Esophagus mucosa (tissue), 1 donor: ENCODE data around the gene ARMC2. TPM values are rescaled to one million over a fixed set of nuclear protein-coding genes. Genes with fewer than 3 reads are reported as not detected.
A peak's percentile ranks its signal among the peaks of the same experiment; 100 is the strongest.
"Not testable (repeated sequence)": the region's sequence is repeated elsewhere in the genome, so short reads cannot be mapped to it uniquely, and the experiment has no call there.

Experiments used
- ATAC-seq: fragments of 200-7000 bp; cut with Tn5 transposase; one replicate; pipeline ENCODE4 v1.9.1; 2020
- total RNA-seq: library from RNA; stranded (reverse); gene quantifications from one replicate; pipeline ENCODE4 v1.2.4, GENCODE V29; 2023
- donor health status: DM: yes; HTN: yes; CAD: no.

ARMC2 gene
- total RNA-seq, 1 donor from 2014 or later: 2.0 TPM

- no peak for ATAC-seq
Observed at GRCh38 chr6:108922499-108922898, 74.3 kb downstream of the ARMC2 start.

DNA sequence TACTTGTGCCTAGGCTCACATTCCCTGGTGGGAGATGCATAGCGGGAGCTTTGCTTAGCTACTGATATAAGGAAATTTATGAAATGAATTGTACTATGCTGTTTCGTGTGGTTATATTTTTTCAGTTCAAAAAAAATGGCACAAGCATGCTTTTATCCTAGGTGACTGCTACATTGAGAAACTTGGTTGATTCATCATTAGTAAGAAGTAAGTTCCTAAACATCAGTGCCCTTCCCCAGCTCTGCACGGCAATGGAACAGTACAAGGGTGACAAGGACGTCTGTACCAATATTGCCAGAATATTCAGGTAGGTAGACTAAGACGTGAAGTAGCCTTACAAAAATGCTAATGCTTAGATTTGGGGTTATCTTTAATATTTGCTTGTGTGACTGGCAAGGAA is 79.7 kb downstream of the ARMC2 start:
- no peak for ATAC-seq

- no peak for ATAC-seq
Observed at GRCh38 chr6:108928650-108929049, 80.4 kb downstream of the ARMC2 start.

DNA sequence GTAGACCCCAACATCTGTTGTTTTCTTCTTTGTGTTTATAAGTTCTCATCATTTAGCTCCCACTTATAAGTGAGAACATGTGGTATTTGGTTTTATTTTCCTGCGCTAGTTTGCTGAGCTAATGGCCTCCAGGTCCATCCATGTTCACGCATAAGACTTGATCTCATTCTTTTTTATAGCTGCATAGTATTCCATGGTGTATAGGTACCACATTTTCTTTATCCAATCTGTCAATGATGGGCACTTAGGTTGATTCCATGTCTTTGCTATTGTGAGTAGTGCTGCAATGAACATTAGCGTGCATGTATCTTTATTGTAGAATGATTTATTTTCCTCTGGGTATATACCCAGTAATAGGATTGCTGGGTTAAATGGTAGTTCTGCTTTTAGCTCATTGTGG is 82.9 kb downstream of the ARMC2 start:
- not testable (repeated sequence) for ATAC-seq

DNA sequence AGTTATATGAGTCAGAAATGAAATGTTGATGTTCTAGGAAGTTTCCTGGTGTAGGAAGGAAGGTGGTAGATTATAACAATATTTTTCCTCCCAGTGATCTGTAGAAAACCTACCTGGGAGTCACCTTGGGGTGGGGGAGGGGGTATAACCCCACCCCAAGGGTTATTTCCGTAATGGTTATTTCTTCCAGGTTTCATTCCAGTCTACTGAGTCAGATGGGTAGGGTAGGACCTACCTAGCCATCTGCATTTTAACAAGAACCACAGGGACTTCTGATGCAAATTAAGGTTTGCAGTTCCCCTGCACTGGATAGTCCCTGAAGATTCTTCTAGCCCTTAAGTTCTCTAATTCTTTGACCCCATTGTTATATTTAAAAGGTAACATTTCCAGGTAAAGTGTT is 88.9 kb downstream of the ARMC2 start:
- peak; percentile 69 for ATAC-seq

DNA sequence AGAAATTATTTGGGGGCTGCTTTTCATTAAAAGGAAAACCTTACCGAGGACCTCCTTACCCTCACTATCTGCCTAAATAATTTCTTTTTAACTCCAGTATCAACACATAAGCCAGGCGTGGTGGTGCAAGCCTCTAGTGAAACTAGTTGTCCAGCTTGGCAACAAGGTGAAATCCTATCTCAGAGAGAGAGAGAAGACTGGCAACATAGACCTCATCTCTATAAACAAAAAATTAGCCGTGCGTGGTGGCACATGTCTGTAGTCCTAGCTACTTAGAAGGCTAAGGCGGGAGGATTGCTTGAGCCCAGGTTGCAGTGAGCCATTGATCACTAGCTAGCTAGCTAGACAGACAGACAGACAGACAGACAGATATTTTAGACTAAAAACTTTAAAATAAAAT is 92.5 kb downstream of the ARMC2 start:
- peak; percentile 21 for ATAC-seq

GRCh38 chr6:108941281-108941680 is 93.1 kb downstream of the ARMC2 start:
- ATAC-seq: no peak

DNA sequence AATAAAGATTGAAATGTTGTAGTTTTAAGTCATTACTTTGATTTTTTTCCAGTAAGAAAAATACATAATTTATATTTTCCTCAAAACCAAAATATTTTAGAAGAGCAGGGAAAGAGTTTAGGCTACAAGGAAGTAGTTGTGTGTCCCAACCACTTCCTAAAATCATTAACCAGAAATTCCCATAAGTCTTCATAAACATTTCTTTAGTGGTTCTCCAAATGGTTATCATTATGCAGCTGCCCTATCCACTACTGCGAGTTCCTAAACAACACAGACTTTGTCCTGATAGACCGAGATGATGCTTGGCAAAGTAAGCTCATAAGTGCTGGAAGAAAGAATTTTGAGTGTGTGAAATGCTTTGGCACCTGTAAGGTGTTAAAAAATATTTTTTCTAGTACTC is 93.6 kb downstream of the ARMC2 start:
- ATAC-seq: no peak

DNA sequence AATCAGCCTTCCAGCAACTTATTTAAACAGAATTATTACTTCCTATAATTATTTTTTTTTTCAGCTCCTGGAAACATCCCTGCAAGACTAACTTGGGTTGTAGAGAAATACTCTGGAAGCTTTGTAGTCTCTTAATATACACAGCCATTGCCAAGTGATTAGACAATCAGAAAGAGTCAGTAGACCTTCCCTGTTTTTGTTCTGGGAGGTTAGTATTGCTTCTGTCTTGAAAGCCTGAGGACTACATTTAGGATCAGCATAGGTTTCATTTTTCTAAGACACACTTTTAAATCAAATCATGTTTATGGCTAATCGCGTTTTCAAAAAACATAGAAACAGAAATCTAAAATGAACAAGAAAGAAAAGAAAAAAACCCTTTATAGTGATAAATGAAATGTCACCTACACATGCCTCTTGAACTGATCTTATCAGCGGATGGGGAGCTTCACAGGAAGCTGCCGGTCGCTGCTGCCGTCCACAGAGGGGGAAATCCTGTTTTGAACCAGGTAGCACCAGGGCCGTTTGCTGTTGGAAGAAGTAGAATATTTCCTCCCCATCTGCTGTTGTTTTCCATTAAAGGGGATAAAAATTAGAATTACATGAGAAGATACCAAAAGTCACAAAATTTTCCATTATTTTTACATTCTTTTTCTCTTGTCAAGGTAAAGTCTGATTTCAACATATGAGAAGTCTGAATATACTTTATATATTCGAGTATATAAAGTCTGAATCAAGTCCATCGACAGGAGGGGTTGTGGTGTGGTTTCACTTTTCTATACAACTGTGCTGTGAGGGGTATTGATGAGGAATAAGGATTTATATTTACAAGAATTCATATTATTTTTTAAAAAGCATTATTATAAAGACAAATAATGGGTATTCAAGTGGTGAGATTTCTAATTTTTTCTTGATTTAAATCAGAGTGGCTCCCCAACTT is 94.6 kb downstream of the ARMC2 start:
- ATAC-seq: no peak

GRCh38 chr6:108944071-108944470 is 95.8 kb downstream of the ARMC2 start:
- ATAC-seq: no peak

DNA sequence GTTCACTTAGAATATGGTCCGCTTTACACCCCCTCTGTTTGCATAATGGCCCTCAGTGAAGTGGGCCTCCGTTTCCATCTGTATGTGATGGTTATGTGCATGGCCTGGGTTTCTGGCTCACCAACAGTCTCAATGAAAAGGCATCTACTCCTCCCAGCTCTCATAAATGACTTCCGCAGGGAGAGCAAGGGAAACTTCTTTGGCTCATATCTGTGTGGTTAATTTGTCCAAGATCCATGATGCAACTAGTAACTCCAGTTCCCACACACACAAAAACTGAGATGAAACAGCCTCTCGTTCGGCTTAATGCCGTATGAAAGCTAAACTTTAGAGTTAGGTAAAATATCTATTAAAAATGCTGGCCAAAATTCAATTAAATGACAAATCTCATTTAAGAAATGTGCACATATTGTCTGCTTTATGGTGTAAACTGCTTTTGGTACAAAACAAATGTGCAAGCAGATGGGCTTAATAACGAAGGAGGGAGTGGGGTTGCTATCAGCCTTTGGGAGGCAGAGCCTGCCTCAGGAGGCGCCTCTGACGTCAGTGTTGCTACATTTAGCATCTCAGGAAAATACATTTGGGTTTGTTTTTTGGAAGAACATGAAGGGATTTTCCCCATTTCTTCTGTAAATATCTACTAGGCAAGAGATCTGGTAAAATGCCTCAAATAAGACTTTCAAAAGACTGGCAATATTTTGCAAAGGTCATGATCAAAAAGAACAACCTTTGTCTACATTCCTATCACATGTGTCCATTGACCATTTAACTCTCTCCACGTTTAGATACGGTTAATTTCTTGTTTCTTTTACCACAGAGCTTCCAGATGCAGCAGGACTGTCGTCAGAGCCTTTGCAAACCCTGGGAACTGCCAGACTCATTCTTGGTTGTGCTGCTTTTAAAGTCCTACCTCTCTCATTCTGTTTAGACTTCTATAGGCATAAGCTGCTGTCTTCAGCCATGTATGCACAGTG is 96.8 kb downstream of the ARMC2 start:
- no peak for ATAC-seq

DNA sequence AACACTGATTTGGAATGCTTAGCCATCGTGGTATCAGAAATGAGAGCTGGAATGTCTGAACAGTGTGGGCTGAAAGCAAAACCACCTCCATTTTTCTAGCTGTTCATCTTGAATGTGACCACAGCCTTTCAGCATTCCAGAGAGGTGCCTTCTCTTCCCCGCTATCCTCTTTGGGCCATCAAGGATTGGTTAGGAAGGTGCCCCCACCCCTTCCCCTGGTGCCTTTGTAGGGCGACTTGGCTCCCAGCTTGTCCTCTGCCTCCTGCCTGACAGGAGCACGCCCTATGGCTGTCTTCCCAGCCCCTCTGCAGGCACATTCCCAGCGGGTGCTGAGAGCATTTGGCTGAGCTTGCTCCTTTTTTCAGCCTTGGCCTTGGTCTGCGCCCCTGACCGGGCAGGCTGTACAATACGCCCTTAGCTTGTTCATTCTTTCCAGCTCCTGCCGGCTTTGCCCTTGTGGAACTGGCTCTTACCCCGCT is 97.5 kb downstream of the ARMC2 start:
- peak; percentile 35 for ATAC-seq

- no peak for ATAC-seq
Observed at GRCh38 chr6:108946695-108947094, 98.5 kb downstream of the ARMC2 start.

GRCh38 chr6:108947114-108947854 is 99.1 kb downstream of the ARMC2 start:
- peak; percentile 95 for ATAC-seq

DNA sequence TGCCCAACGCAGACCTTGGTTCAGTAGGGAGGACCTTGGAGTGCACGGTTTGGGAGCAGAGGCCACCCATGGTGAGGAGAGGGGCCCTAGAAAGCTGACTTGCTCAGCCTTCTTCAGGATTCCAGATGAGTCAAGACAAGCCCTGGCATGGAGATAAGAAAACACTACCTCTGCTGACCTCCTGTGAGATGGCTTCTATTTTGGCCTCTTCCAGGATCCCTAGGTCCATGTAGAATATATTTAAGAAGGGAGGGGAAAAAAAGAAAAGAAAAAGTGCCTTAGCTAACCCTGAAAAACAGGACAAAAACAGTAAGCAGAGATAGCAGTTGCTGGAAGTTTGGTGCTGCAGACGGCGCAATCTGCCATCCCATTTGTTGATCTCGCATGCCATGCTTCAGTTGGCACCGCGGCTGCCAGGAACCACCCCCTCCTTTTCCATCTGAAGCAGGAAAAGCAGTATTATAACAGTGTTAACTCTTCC is 100.0 kb downstream of the ARMC2 start:
- peak; percentile 38 for ATAC-seq

GRCh38 chr6:108951351-108951953 is 103.2 kb downstream of the ARMC2 start:
- no peak for ATAC-seq

GRCh38 chr6:108952776-108953486 is 104.7 kb downstream of the ARMC2 start:
- no peak for ATAC-seq

DNA sequence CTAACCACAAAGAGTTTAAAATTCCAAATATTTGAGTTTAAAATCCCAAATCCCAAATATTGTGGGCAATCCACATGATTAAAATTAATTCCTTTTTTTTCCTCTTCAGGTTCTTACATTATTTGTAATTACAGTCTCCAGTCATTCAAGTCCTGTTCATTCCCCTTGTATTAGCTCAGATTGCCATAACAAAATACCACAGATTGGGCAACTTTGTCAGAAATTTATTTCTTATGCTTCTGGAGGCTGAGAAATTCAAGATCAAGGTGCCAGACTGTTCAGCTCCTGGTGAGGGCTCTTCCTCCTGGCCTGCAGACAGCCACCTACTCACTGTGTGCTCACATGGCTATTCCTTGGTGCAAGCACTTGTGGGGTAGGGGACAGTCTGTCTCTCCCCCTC is 105.5 kb downstream of the ARMC2 start:
- no peak for ATAC-seq

DNA sequence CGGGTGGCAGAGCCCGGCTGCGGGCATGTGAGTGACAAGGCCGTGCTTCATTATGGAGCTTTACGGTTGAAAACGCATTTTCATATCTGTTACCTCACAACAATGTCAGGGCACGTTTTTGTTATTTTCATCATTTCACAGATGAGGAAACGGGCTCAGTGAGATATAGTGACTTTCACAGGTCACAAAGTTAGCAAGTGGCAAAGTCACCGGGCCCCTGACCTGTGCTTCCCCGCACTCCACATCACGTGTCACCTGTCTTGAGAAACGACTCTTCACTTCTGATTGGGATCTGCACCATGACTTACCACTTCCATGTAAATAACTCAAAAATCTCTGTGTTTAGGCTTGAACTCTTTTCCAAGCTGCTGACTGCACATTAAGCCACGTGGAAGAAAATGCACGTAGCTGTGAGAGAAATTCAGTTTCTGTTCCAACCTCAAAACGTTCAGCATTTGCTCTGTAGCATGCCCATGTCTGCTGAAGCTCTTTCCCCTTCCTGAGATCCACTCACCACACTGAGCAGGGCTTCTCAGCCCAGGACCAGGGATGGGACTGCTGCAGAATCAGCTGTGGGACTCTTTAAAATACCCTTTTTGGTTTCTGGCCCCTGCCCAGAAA is 107.2 kb downstream of the ARMC2 start:
- no peak for ATAC-seq

GRCh38 chr6:108957221-108957620 is 109.0 kb downstream of the ARMC2 start:
- no peak for ATAC-seq
